Transverse colon (tissue), 4 donors: ENCODE data around the gene COL4A1. TPM values are rescaled to one million over a fixed set of nuclear protein-coding genes. Genes with fewer than 3 reads are reported as not detected.

Experiments
- DNase-seq: peaks from one replicate; pipeline ENCODE4 v3.0.0-alpha.2; 2019
- H3K27ac ChIP-seq, 4 donors: fragments of 200-600 bp; sonication (generic); 2 replicates each; pipeline ENCODE4 v1.5.1; 2016 to 2018; ENCODE audit warnings: inconsistent platforms in 4 of 4
- H3K27me3 ChIP-seq: fragments of 200-600 bp; sonication (generic); 2 replicates; pipeline ENCODE4 v1.5.1; 2017; ENCODE audit warnings: inconsistent platforms
- H3K36me3 ChIP-seq, 4 donors: fragments of 200-600 bp; sonication (generic); 2 replicates each; pipeline ENCODE4 v1.5.1; 2017 to 2019; ENCODE audit warnings: inconsistent platforms in 4 of 4
- H3K4me1 ChIP-seq, 4 donors: fragments of 200-600 bp; sonication (generic); 2 replicates each; pipeline ENCODE4 v1.5.1; 2017 to 2020; ENCODE audit warnings: inconsistent platforms in 4 of 4
- H3K4me3 ChIP-seq, 4 donors: fragments of 200-600 bp; sonication (generic); 1 replicate in 1 of 4; 2 replicates in 3 of 4; pipeline versions ENCODE4 v1.5.1 to v1.6.1; 2017 to 2019; ENCODE audit warnings: inconsistent platforms in 4 of 4
- H3K9me3 ChIP-seq, 2 donors: fragments of 200-600 bp; sonication (generic); 2 replicates each; pipeline ENCODE4 v1.5.1; 2017 to 2019; ENCODE audit warnings: inconsistent platforms in 2 of 2
- CTCF ChIP-seq, 5 experiments: fragments of 200-600 bp in 3 of 5; fragments of 450-650 bp in 2 of 5; sonication (generic) in 3 of 5; IDR thresholded peaks; 1 replicate in 2 of 5; 2 replicates in 3 of 5; pipeline ENCODE4 v1.5.1; 2016 to 2017; ENCODE audit warnings: antibody characterized with exemption in 5 of 5, inconsistent platforms in 3 of 5, mild to moderate bottlenecking in 2 of 5, moderate library complexity in 1 of 5
- EP300 ChIP-seq: sonication (generic); formaldehyde crosslinking; IDR thresholded peaks from one replicate; pipeline ENCODE4 v1.6.1; 2017; ENCODE audit warnings: antibody characterized with exemption, low read depth
- POLR2A ChIP-seq: fragments of 450-650 bp; IDR thresholded peaks from one replicate; pipeline ENCODE4 v1.6.1; 2016; ENCODE audit warnings: antibody characterized with exemption, mild to moderate bottlenecking, moderate library complexity
- POLR2AphosphoS5 ChIP-seq, 3 donors: sonication (generic); formaldehyde crosslinking; IDR thresholded peaks; one replicate each; pipeline ENCODE4 v1.6.1; 2016; ENCODE audit warnings: antibody characterized with exemption in 3 of 3
- WGBS, 2 donors: methylation state at CpG; one replicate each; pipeline ENCODE4 v1.1.5; 2018; ENCODE audit warnings: low coverage in 1 of 2; 5-methylcytosine and 5-hydroxymethylcytosine counted together
- in situ Hi-C, 4 donors: fragments of 200-750 bp; cut with MboI; loops; one replicate each; pipeline versions ENCODE4 v1.15.0 to v1.15.1; 2017; ENCODE audit warnings: low sequenced_read_pairs in 3 of 4, low pct_ligation_motif_present in 1 of 4, low pct_unique_long_range_greater_than_20kb in 1 of 4
- intact Hi-C: fragments of 100-400 bp; cut with DNase I; formaldehyde crosslinking; loops from one replicate; pipeline ENCODE4 v1.15.1; 2023; ENCODE audit warnings: low total_unique reads
- total RNA-seq, 4 donors: library from RNA; depleted of rRNA; stranded (reverse); fragments of >200 nt; gene quantifications; one replicate each; pipeline ENCODE4 v1.1.0, GENCODE V29; 2016

Gene COL4A1
- total RNA-seq, 4 donors from 2014 or later, result 46.4 to 180 (median 99.2) TPM

- H3K36me3 ChIP-seq, result no peaks in the 10 kb centered on the region
- no peak overlapping the region for H3K4me3 ChIP-seq
- no peak for DNase-seq
- H3K4me1 ChIP-seq, result peaks cover 0 to 18% (median 9%) of the 10 kb centered on the region in 4 donors
- 86 to 100% methylated on average over 1 to 6 of the region's 6 CpGs for WGBS, 2 donors
- intact Hi-C loops (no loop called here), in situ Hi-C loops (no loop called here)
- TF ChIP-seq EP300, result no peak
- TF ChIP-seq POLR2A, result no peak
- TF ChIP-seq POLR2AphosphoS5 (IDR thresholded peaks at IDR 0.05), result no peak
- no peak for TF ChIP-seq CTCF (IDR thresholded peaks at IDR 0.05)
- peak overlapping the region in 1 of 4 donors; percentile 12 for H3K27ac ChIP-seq
- no peaks in the 10 kb centered on the region for H3K27me3 ChIP-seq
- H3K9me3 ChIP-seq, result no peaks in the 10 kb centered on the region
Observed at GRCh38 chr13:110273254-110273653, 33.7 kb downstream of the COL4A1 start.

GRCh38 chr13:110272651-110273050 is 34.3 kb downstream of the COL4A1 start:
- no peak overlapping the region for H3K27ac ChIP-seq
- intact Hi-C loops (no loop called here), in situ Hi-C loops (no loop called here)
- no peak overlapping the region for H3K4me3 ChIP-seq
- H3K4me1 ChIP-seq, result peaks cover 0 to 18% (median 9%) of the 10 kb centered on the region in 4 donors
- H3K9me3 ChIP-seq, result no peaks in the 10 kb centered on the region
- H3K27me3 ChIP-seq, result no peaks in the 10 kb centered on the region
- H3K36me3 ChIP-seq, result no peaks in the 10 kb centered on the region
- DNase-seq, result no peak
- TF ChIP-seq CTCF (IDR thresholded peaks at IDR 0.05) (no peak), POLR2A (no peak), EP300 (no peak)
- 82 to 87% methylated on average over 3 to 6 of the region's 6 CpGs for WGBS, 2 donors

- 68 to 89% methylated on average over 3 to 5 of the region's 5 CpGs for WGBS, 2 donors
- no peak for DNase-seq
- no peaks in the 10 kb centered on the region for H3K9me3 ChIP-seq
- H3K36me3 ChIP-seq, result no peaks in the 10 kb centered on the region
- TF ChIP-seq CTCF (IDR thresholded peaks at IDR 0.05) (no peak), POLR2A (no peak), POLR2AphosphoS5 (IDR thresholded peaks at IDR 0.05) (no peak), EP300 (no peak)
- no peaks in the 10 kb centered on the region for H3K27me3 ChIP-seq
- in situ Hi-C loops (no loop called here), intact Hi-C loops (no loop called here)
- no peak overlapping the region for H3K27ac ChIP-seq
- H3K4me3 ChIP-seq, result no peak overlapping the region
- peaks cover 0 to 18% (median 9%) of the 10 kb centered on the region in 4 donors for H3K4me1 ChIP-seq
Observed at GRCh38 chr13:110272227-110272626, 34.7 kb downstream of the COL4A1 start.

- Histone ChIP-seq H3K9me3 (no peaks in the 10 kb centered on the region), H3K27me3 (no peaks in the 10 kb centered on the region), H3K27ac (no peak overlapping the region), H3K36me3 (no peaks in the 10 kb centered on the region), H3K4me3 (no peak overlapping the region), H3K4me1 (peaks cover 0 to 13% (median 4%) of the 10 kb centered on the region in 4 donors)
- intact Hi-C loops, result no loop called here
- WGBS, 2 donors, result 85 to 86% methylated on average over 2 to 5 of the region's 5 CpGs
- in situ Hi-C loops, result no loop called here
- DNase-seq, result no peak
- TF ChIP-seq POLR2AphosphoS5 (IDR thresholded peaks at IDR 0.05) (no peak), POLR2A (no peak), CTCF (IDR thresholded peaks at IDR 0.05) (no peak), EP300 (no peak)
Observed at GRCh38 chr13:110271313-110271712, 35.6 kb downstream of the COL4A1 start.
